Stomach (tissue), 9 donors: Measurements from ENCODE around the gene NPAS1. TPM values are rescaled to one million over a fixed set of nuclear protein-coding genes. Genes with fewer than 3 reads are reported as not detected.

Source experiments
- DNase-seq, 2 donors: peaks; one replicate each; pipeline versions ENCODE4 v3.0.0 to v3.0.0-alpha.2; 2013 to 2019
- H3K27ac ChIP-seq, 5 donors: fragments of 200-600 bp in 4 of 5; sonication (generic) in 4 of 5; one replicate each; pipeline ENCODE4 v1.5.1; 2013 to 2019; ENCODE audit warnings: mild to moderate bottlenecking in 1 of 5, moderate library complexity in 1 of 5
- H3K27me3 ChIP-seq, 3 donors: fragments of 200-600 bp; sonication (generic); one replicate each; pipeline ENCODE4 v1.5.1; 2017 to 2019; ENCODE audit warnings: mixed run types in 1 of 3
- H3K36me3 ChIP-seq, 4 donors: fragments of 200-600 bp; sonication (generic); 1 replicate in 3 of 4; 2 replicates in 1 of 4; pipeline ENCODE4 v1.5.1; 2016 to 2019
- H3K4me1 ChIP-seq, 4 donors: fragments of 200-600 bp; sonication (generic); one replicate each; pipeline ENCODE4 v1.5.1; 2016 to 2019
- H3K4me3 ChIP-seq, 4 donors: fragments of 200-600 bp; sonication (generic) in 3 of 4; one replicate each; pipeline ENCODE4 v1.5.1; 2016 to 2019; ENCODE audit warnings: mild to moderate bottlenecking in 1 of 4
- H3K9me3 ChIP-seq, 4 donors: fragments of 200-600 bp; sonication (generic); one replicate each; pipeline ENCODE4 v1.5.1; 2016 to 2019
- CTCF ChIP-seq, 7 experiments: fragments of 450-650 bp in 4 of 7; fragments of 200-600 bp in 3 of 7; sonication (generic) in 3 of 7; IDR thresholded peaks; one replicate each; pipeline ENCODE4 v1.5.1; 2016 to 2019; ENCODE audit warnings: antibody characterized with exemption in 7 of 7, control low read depth in 2 of 7, mild to moderate bottlenecking in 1 of 7
- EP300 ChIP-seq: sonication (generic); formaldehyde crosslinking; IDR thresholded peaks from one replicate; pipeline ENCODE4 v1.6.1; 2017; ENCODE audit warnings: antibody characterized with exemption
- POLR2A ChIP-seq, 4 donors: fragments of 450-650 bp; IDR thresholded peaks; one replicate each; pipeline ENCODE4 v1.6.1; 2016; ENCODE audit warnings: antibody characterized with exemption in 4 of 4, control low read depth in 2 of 4, mild to moderate bottlenecking in 1 of 4, moderate library complexity in 1 of 4
- POLR2AphosphoS5 ChIP-seq, 3 donors: sonication (generic); formaldehyde crosslinking; IDR thresholded peaks; one replicate each; pipeline ENCODE4 v1.6.1; 2016; ENCODE audit warnings: antibody characterized with exemption in 3 of 3
- WGBS, 5 donors: extraction: QIAGEN DNeasy Blood & Tissue Kit in 3 of 5; methylation state at CpG; one replicate each; pipeline versions ENCODE4 v1.1.5 to v1.1.7; 2013 to 2018; 5-methylcytosine and 5-hydroxymethylcytosine counted together
- intact Hi-C: fragments of 100-400 bp; cut with DNase I; formaldehyde crosslinking; loops from one replicate; pipeline ENCODE4 v1.15.1; 2023; ENCODE audit warnings: low total_unique reads
- polyA plus RNA-seq, 3 donors: library from polyadenylated mRNA; stranded (reverse); fragments of 200-250 nt; gene quantifications; one replicate each; pipeline ENCODE4 v1.2.3, GENCODE V29; 2013
- total RNA-seq, 5 donors: library from RNA; depleted of rRNA; stranded (reverse); fragments of >200 nt; gene quantifications; one replicate each; pipeline versions ENCODE4 v1.1.0 to v1.2.3, GENCODE V29; 2014 to 2016
- donor health status: healthy with polysubstance abuse.
- donor health status: Bipolar disorder and iron deficiency.
- donor health status: healthy.

Gene NPAS1
- total and polyA plus RNA-seq, 8 donors = 0.72 to 8.9 (median 1.1) TPM; not detected in 3

GRCh38 chr19:47002106-47002766, 17.4 kb upstream of the NPAS1 start:
- DNase-seq = peak in 1 of 2 donors; percentile 45
- intact Hi-C loops = no loop called here
- WGBS, 5 donors = 53 to 66% (median 55%) methylated on average over 11 to 23 of the region's 23 CpGs
- H3K36me3 ChIP-seq = peaks cover 25 to 50% (median 47%) of the 10 kb centered on the region in 4 donors
- H3K4me1 ChIP-seq = peaks cover 8 to 16% (median 11%) of the 10 kb centered on the region in 4 donors
- no peak overlapping the region for H3K27ac ChIP-seq
- H3K9me3 ChIP-seq = peaks cover 0 to 4% (median 0%) of the 10 kb centered on the region in 4 donors
- TF ChIP-seq POLR2AphosphoS5 (IDR thresholded peaks at IDR 0.05) (no peak), EP300 (no peak), CTCF (IDR thresholded peaks at IDR 0.05) (no peak), POLR2A (IDR thresholded peaks at IDR 0.05) (no peak)
- peaks cover 0 to 30% (median 14%) of the 10 kb centered on the region in 3 donors for H3K27me3 ChIP-seq
- no peak overlapping the region for H3K4me3 ChIP-seq

GRCh38 chr19:47002853-47003610, 16.6 kb upstream of the NPAS1 start:
- TF ChIP-seq EP300 = no peak
- no peak for TF ChIP-seq POLR2AphosphoS5 (IDR thresholded peaks at IDR 0.05)
- TF ChIP-seq POLR2A (IDR thresholded peaks at IDR 0.05) = no peak
- no peak for TF ChIP-seq CTCF (IDR thresholded peaks at IDR 0.05)
- WGBS, 5 donors = 65 to 82% (median 77%) methylated on average over 13 to 26 of the region's 26 CpGs
- H3K36me3 ChIP-seq = peaks cover 20 to 42% (median 39%) of the 10 kb centered on the region in 4 donors

GRCh38 chr19:47003611-47004465, 15.8 kb upstream of the NPAS1 start:
- no peak for TF ChIP-seq POLR2AphosphoS5 (IDR thresholded peaks at IDR 0.05)

More at GRCh38 chr19:47002853-47003610, 16.6 kb upstream of the NPAS1 start:
- Histone ChIP-seq H3K9me3 (peaks cover 0 to 4% (median 0%) of the 10 kb centered on the region in 4 donors), H3K27ac (no peak overlapping the region), H3K4me1 (peaks cover 8 to 16% (median 11%) of the 10 kb centered on the region in 4 donors), H3K4me3 (no peak overlapping the region), H3K27me3 (peaks cover 0 to 31% (median 14%) of the 10 kb centered on the region in 3 donors)
- intact Hi-C loops = no loop called here
- no peak for DNase-seq

GRCh38 chr19:47005164-47005641, 14.4 kb upstream of the NPAS1 start:
- Histone ChIP-seq H3K36me3 (peaks cover 11 to 20% (median 17%) of the 10 kb centered on the region in 4 donors), H3K27me3 (peaks cover 0 to 39% (median 14%) of the 10 kb centered on the region in 3 donors), H3K9me3 (peaks cover 0 to 4% (median 0%) of the 10 kb centered on the region in 4 donors), H3K27ac (no peak overlapping the region), H3K4me3 (no peak overlapping the region), H3K4me1 (peaks cover 8 to 16% (median 11%) of the 10 kb centered on the region in 4 donors)
- no peak for DNase-seq
- intact Hi-C loops = no loop called here
- 70 to 81% (median 74%) methylated on average over 10 to 15 of the region's 15 CpGs for WGBS, 5 donors
- no peak for TF ChIP-seq CTCF (IDR thresholded peaks at IDR 0.05)
- TF ChIP-seq POLR2AphosphoS5 (IDR thresholded peaks at IDR 0.05) = no peak
- TF ChIP-seq EP300 = no peak
- TF ChIP-seq POLR2A (IDR thresholded peaks at IDR 0.05) = no peak

More at GRCh38 chr19:47003611-47004465, 15.8 kb upstream of the NPAS1 start:
- Histone ChIP-seq H3K4me3 (no peak overlapping the region), H3K4me1 (peaks cover 8 to 16% (median 11%) of the 10 kb centered on the region in 4 donors), H3K27me3 (peaks cover 0 to 39% (median 14%) of the 10 kb centered on the region in 3 donors), H3K36me3 (peaks cover 20 to 34% (median 31%) of the 10 kb centered on the region in 4 donors), H3K27ac (no peak overlapping the region), H3K9me3 (peaks cover 0 to 4% (median 0%) of the 10 kb centered on the region in 4 donors)
- WGBS, 5 donors = 8 to 27% (median 15%) methylated on average over 33 to 51 of the region's 51 CpGs
- no peak for DNase-seq
- intact Hi-C loops = no loop called here
